ENCODE results near the gene FNDC8.

The FNDC8 gene

GRCh38 chr17:35121315-35121714 is at the start of gene FNDC8:
TSS of gene FNDC8 (plus strand) at chr17:35121615. CDS start at chr17:35121694, 79 bp downstream.
- H3K9me3 ChIP-seq (ENCODE audit: control insufficient read depth, low read length) = no peaks in the 10 kb centered on the region
- no peak within 1 kb of the TSS for H3K4me2 ChIP-seq (ENCODE audit: low read length)
- H2AFZ ChIP-seq = no peak within 1 kb of the TSS
- H3K27me3 ChIP-seq (ENCODE audit: control insufficient read depth, insufficient read depth, low read length) = no peaks in the 10 kb centered on the region
- H3K4me3 ChIP-seq (ENCODE audit: low read depth, low read length) = no peak within 1 kb of the TSS
- no peak for TF ChIP-seq CTCF (IDR thresholded peaks at IDR 0.05)
- peaks cover 11% of the 10 kb centered on the region for H3K79me2 ChIP-seq
- H3K36me3 ChIP-seq (ENCODE audit: control insufficient read depth, insufficient read depth, low read length) = no peaks in the 10 kb centered on the region
- peaks cover 9% of the 10 kb centered on the region for H3K4me1 ChIP-seq
- no peak within 1 kb of the TSS for H3K9ac ChIP-seq
- no peak within 1 kb of the TSS for H3K27ac ChIP-seq

- H3K4me1 ChIP-seq = no peaks in the 10 kb centered on the region
- no peak for TF ChIP-seq CTCF (IDR thresholded peaks at IDR 0.05)
- no peak overlapping the region for H3K27ac ChIP-seq
- no peak overlapping the region for H3K9ac ChIP-seq
- H3K27me3 ChIP-seq (ENCODE audit: control insufficient read depth, insufficient read depth, low read length) = no peaks in the 10 kb centered on the region
- H3K79me2 ChIP-seq = peaks cover 20% of the 10 kb centered on the region
- H2AFZ ChIP-seq = no peak overlapping the region
- no peaks in the 10 kb centered on the region for H3K9me3 ChIP-seq (ENCODE audit: control insufficient read depth, low read length)
- no peak overlapping the region for H3K4me3 ChIP-seq (ENCODE audit: low read depth, low read length)
- H3K4me2 ChIP-seq (ENCODE audit: low read length) = no peak overlapping the region
- H3K36me3 ChIP-seq (ENCODE audit: control insufficient read depth, insufficient read depth, low read length) = no peaks in the 10 kb centered on the region
Observed at GRCh38 chr17:35073183-35073790, 48.1 kb upstream of the FNDC8 start.

DNA sequence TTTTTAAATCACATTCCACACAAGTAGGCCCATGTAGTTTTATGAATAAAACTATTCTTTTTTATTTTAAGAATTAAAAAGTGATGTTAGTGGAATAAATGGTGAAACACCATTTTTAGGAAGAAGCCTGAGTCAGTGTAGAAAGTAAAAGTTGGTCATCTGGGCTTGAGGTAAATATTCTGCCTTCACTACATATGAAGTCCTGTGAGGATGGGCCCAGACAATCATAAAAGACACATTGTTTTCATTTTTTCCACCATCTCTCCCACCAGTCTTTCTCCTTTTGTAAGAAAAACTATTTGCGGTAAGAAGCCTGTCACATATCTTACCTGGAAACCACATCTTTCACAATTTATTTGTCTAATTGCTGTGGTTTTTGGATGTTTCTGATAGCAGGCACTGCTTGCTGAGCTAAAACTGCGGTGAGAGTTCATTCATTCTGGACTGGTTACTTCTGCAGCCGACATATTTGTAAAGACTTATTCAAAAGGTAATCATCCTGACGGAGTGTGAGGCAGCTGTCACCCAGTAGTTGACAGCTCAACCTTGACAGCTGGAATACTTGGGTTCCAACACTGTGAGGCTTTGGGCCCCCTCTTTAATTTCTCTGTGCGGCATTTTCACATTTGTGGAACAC is 47.3 kb upstream of the FNDC8 start:
- no peak overlapping the region for H3K27ac ChIP-seq
- no peaks in the 10 kb centered on the region for H3K4me1 ChIP-seq
- peaks cover 27% of the 10 kb centered on the region for H3K79me2 ChIP-seq
- no peak overlapping the region for H3K4me3 ChIP-seq (ENCODE audit: low read depth, low read length)
- no peaks in the 10 kb centered on the region for H3K9me3 ChIP-seq (ENCODE audit: control insufficient read depth, low read length)
- no peak overlapping the region for H2AFZ ChIP-seq
- H3K9ac ChIP-seq = no peak overlapping the region
- no peaks in the 10 kb centered on the region for H3K36me3 ChIP-seq (ENCODE audit: control insufficient read depth, insufficient read depth, low read length)
- TF ChIP-seq CTCF (IDR thresholded peaks at IDR 0.05) = no peak
- no peaks in the 10 kb centered on the region for H3K27me3 ChIP-seq (ENCODE audit: control insufficient read depth, insufficient read depth, low read length)
- no peak overlapping the region for H3K4me2 ChIP-seq (ENCODE audit: low read length)

DNA sequence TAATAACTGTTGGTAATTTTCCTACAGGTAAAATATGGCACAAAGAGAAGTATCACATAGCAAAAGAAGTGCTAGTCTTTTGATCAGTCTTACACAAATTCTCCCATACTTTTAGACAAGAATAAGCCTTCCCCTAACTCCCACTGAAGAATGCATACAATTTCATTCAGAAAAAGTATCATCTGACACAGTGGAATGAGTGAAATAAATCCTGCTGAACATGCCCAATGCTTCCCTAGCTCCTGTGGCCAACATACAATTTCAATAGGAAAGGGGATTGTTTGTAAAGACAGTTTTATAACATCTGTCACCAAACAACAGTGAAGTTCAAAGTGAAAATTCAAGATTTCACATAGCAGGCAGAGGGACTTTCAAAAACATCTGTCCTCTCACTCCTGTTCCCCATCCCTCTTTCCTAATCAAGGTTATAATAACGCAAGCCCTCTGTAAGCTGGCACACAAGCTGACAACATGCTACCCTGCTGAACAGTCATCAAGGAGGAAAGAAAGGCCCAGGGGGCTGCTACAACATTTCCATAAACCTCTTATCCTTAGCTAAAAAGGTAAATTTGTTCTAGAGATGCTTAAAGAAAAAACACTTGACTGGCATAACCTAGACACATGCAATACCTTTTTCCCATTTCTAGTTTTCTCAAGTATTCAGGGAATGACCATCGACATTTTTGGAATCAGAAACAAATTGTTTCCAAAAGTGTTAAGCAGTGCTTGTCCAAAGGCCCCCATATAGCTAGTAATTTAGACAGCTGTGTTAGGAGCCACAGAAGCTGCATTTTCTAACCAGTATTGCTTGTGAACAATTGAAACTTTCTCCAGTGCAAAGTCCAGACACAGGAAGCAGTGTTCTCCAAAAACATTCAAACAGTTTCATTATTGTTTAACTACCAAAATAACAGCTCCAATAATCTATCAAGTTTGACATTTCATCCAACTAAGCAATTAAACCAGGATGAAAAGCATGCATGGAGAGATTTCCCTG is 46.4 kb upstream of the FNDC8 start:
- H3K36me3 ChIP-seq (ENCODE audit: control insufficient read depth, insufficient read depth, low read length) = no peaks in the 10 kb centered on the region
- no peaks in the 10 kb centered on the region for H3K27me3 ChIP-seq (ENCODE audit: control insufficient read depth, insufficient read depth, low read length)
- no peaks in the 10 kb centered on the region for H3K4me1 ChIP-seq
- H3K9me3 ChIP-seq (ENCODE audit: control insufficient read depth, low read length) = no peaks in the 10 kb centered on the region
- H3K4me3 ChIP-seq (ENCODE audit: low read depth, low read length) = no peak overlapping the region
- no peak for TF ChIP-seq CTCF (IDR thresholded peaks at IDR 0.05)
- H3K27ac ChIP-seq = no peak overlapping the region
- no peak overlapping the region for H2AFZ ChIP-seq
- no peak overlapping the region for H3K9ac ChIP-seq
- peaks cover 32% of the 10 kb centered on the region for H3K79me2 ChIP-seq
- H3K4me2 ChIP-seq (ENCODE audit: low read length) = no peak overlapping the region

All from parathyroid adenoma (tissue), 2 donors.